ENCODE results near the gene GPR42.

GPR42 gene

GRCh38 chr19:35331551-35332214 lies 39.2 kb upstream of the GPR42 start:
- no peak for DNase-seq (ENCODE audit: low read depth in 2 of 2)
- TF ChIP-seq CTCF (IDR thresholded peaks at IDR 0.05; ENCODE audit: low read depth, low read length): no peak
- H3K4me3 ChIP-seq (replicated peaks in 1 of 2; ENCODE audit: low read depth in 2 of 2, low read length in 2 of 2): no peak overlapping the region

GRCh38 chr19:35332817-35333216 lies 38.1 kb upstream of the GPR42 start:
- no peak overlapping the region for H3K4me3 ChIP-seq (replicated peaks in 1 of 2; ENCODE audit: low read depth in 2 of 2, low read length in 2 of 2)
- no peak for TF ChIP-seq CTCF (IDR thresholded peaks at IDR 0.05; ENCODE audit: low read depth, low read length)
- DNase-seq (ENCODE audit: low read depth in 2 of 2): no peak

GRCh38 chr19:35334144-35334753 lies 36.6 kb upstream of the GPR42 start:
- DNase-seq (ENCODE audit: low read depth in 2 of 2): no peak
- H3K4me3 ChIP-seq (replicated peaks in 1 of 2; ENCODE audit: low read depth in 2 of 2, low read length in 2 of 2): no peak overlapping the region
- no peak for TF ChIP-seq CTCF (IDR thresholded peaks at IDR 0.05; ENCODE audit: low read depth, low read length)

- no peak for TF ChIP-seq CTCF (IDR thresholded peaks at IDR 0.05; ENCODE audit: low read depth, low read length)
- H3K4me3 ChIP-seq (replicated peaks in 1 of 2; ENCODE audit: low read depth in 2 of 2, low read length in 2 of 2): no peak overlapping the region
- DNase-seq (ENCODE audit: low read depth in 2 of 2): no peak
These were observed 34.5 kb upstream of the GPR42 start for GRCh38 chr19:35336166-35336955.

GRCh38 chr19:35337097-35337983 lies 33.5 kb upstream of the GPR42 start:
- no peak for TF ChIP-seq CTCF (IDR thresholded peaks at IDR 0.05; ENCODE audit: low read depth, low read length)
- H3K4me3 ChIP-seq (replicated peaks in 1 of 2; ENCODE audit: low read depth in 2 of 2, low read length in 2 of 2): no peak overlapping the region
- no peak for DNase-seq (ENCODE audit: low read depth in 2 of 2)

- no peak for DNase-seq (ENCODE audit: low read depth in 2 of 2)
- H3K4me3 ChIP-seq (replicated peaks in 1 of 2; ENCODE audit: low read depth in 2 of 2, low read length in 2 of 2): no peak overlapping the region
- TF ChIP-seq CTCF (IDR thresholded peaks at IDR 0.05; ENCODE audit: low read depth, low read length): no peak
These were observed 32.9 kb upstream of the GPR42 start for GRCh38 chr19:35337984-35338296.
